Right atrium auricular region (tissue), 2 donors: ENCODE measurements around the gene MYO1E. TPM values are rescaled to one million over a fixed set of nuclear protein-coding genes. Genes with fewer than 3 reads are reported as not detected.

Experiments
- DNase-seq: peaks from one replicate; pipeline ENCODE4 v3.0.0-alpha.2; 2019; ENCODE audit warnings: low spot score
- H3K27ac ChIP-seq, 2 donors: fragments of 200-600 bp; sonication (generic); 1 replicate in 1 of 2; 2 replicates in 1 of 2; pipeline ENCODE4 v1.5.1; 2016 to 2019
- H3K27me3 ChIP-seq, 2 donors: fragments of 200-600 bp; sonication (generic); one replicate each; pipeline versions ENCODE4 v1.5.1 to v1.6.0; 2017 to 2019
- H3K36me3 ChIP-seq: fragments of 200-600 bp; sonication (generic); one replicate; pipeline ENCODE4 v1.5.1; 2016
- H3K4me1 ChIP-seq, 2 donors: fragments of 200-600 bp; sonication (generic); one replicate each; pipeline versions ENCODE4 v1.5.1 to v1.6.0; 2017 to 2019
- H3K4me3 ChIP-seq, 2 donors: fragments of 200-600 bp; sonication (generic); 1 replicate in 1 of 2; 2 replicates in 1 of 2; pipeline ENCODE4 v1.5.1; 2017 to 2019; ENCODE audit warnings: mild to moderate bottlenecking in 1 of 2, moderate library complexity in 1 of 2
- H3K9me3 ChIP-seq, 2 donors: fragments of 200-600 bp; sonication (generic); one replicate each; pipeline ENCODE4 v1.5.1; 2019
- total RNA-seq, 2 donors: library from RNA; depleted of rRNA; stranded (reverse); fragments of >200 nt; gene quantifications; one replicate each; pipeline ENCODE4 v1.1.0, GENCODE V29; 2016
- TF ChIP-seq, protein P1 (sequence below), 2 donors: fragments of 200-600 bp; sonication (generic); IDR thresholded peaks; one replicate each; pipeline ENCODE4 v1.5.1; 2019; ENCODE audit warnings: antibody characterized with exemption in 2 of 2

Gene MYO1E
- total RNA-seq, 2 donors from 2014 or later: 9.6 to 17.2 TPM

- Histone ChIP-seq H3K4me3 (peak overlapping the region in 1 of 2 donors; percentile 63), H3K27me3 (no peaks in the 10 kb centered on the region), H3K9me3 (no peaks in the 10 kb centered on the region), H3K36me3 (no peaks in the 10 kb centered on the region), H3K27ac (no peak overlapping the region), H3K4me1 (peaks cover 0 to 6% of the 10 kb centered on the region in 2 donors)
- TF ChIP-seq, protein P1, sequence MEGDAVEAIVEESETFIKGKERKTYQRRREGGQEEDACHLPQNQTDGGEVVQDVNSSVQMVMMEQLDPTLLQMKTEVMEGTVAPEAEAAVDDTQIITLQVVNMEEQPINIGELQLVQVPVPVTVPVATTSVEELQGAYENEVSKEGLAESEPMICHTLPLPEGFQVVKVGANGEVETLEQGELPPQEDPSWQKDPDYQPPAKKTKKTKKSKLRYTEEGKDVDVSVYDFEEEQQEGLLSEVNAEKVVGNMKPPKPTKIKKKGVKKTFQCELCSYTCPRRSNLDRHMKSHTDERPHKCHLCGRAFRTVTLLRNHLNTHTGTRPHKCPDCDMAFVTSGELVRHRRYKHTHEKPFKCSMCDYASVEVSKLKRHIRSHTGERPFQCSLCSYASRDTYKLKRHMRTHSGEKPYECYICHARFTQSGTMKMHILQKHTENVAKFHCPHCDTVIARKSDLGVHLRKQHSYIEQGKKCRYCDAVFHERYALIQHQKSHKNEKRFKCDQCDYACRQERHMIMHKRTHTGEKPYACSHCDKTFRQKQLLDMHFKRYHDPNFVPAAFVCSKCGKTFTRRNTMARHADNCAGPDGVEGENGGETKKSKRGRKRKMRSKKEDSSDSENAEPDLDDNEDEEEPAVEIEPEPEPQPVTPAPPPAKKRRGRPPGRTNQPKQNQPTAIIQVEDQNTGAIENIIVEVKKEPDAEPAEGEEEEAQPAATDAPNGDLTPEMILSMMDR (IDR thresholded peaks at IDR 0.05): no peak
- DNase-seq: no peak
These were observed 266.8 kb downstream of the MYO1E start for GRCh38 chr15:59105854-59106253.

GRCh38 chr15:59104912-59105732 lies 267.5 kb downstream of the MYO1E start, which contains the start of gene CCNB2:
TSS of gene CCNB2 (plus strand) at chr15:59105146. CDS start at chr15:59105269, 123 bp downstream.
- peaks cover 0 to 6% of the 10 kb centered on the region in 2 donors for H3K4me1 ChIP-seq
- peaks cover 3% of the 10 kb centered on the region for H3K36me3 ChIP-seq
- H3K27me3 ChIP-seq: no peaks in the 10 kb centered on the region
- TF ChIP-seq, protein P1 (IDR thresholded peaks at IDR 0.05): no peak
- H3K4me3 ChIP-seq: peak within 1 kb of the TSS; percentile 49 to 63
- no peaks in the 10 kb centered on the region for H3K9me3 ChIP-seq
- DNase-seq: peak; percentile 90
- H3K27ac ChIP-seq: no peak within 1 kb of the TSS

DNA sequence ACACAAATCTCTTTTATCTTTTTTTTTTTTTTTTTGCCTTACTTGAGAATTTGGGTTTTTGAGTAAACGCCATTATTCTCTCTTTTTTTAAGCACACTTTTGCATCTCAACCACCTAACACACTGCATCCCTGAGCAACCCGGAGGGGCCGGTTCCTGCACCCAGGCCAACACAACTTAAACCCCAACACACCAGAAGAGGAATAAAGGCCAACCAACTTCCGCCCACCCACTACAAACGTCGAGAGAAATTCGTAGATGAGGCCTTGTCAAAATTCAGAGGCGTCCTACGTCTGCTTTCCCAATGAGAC lies 268.1 kb downstream of the MYO1E start:
- no peak for DNase-seq

DNA sequence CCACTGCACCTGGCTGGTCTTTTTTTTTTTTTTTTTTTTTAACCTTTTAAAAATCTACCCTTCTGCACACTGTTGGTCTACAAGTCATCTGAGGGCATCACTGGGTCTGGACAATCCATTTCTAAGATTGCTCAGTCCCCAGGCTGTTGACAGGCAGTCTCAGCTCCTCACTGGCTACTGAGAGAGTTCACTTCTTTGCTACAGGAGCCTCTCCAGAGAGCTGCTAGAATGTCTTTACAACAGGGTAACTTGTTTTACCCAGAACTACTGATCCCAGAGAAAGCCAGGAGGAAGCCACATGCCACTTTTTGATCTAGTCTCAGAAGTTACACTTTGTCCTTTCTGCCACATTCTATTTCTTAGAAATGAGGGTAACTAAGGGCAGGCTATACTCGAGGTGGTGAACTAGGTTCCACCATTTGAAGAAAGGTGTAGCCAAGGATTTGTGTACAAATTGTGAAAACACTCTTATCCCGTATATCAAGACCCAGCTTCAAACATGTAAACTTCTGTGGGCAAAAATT lies 273.4 kb downstream of the MYO1E start:
- Histone ChIP-seq H3K27ac (no peak overlapping the region), H3K4me1 (no peaks in the 10 kb centered on the region), H3K27me3 (no peaks in the 10 kb centered on the region), H3K36me3 (peaks cover 30% of the 10 kb centered on the region), H3K4me3 (no peak overlapping the region), H3K9me3 (no peaks in the 10 kb centered on the region)
- TF ChIP-seq, protein P1 (IDR thresholded peaks at IDR 0.05): no peak
- no peak for DNase-seq

More for the DNA sequence above, 268.1 kb downstream of the MYO1E start:
- peaks cover 0 to 6% of the 10 kb centered on the region in 2 donors for H3K4me1 ChIP-seq
- peak overlapping the region; percentile 49 to 63 for H3K4me3 ChIP-seq
- TF ChIP-seq, protein P1 (IDR thresholded peaks at IDR 0.05): no peak
- no peaks in the 10 kb centered on the region for H3K9me3 ChIP-seq
- H3K36me3 ChIP-seq: peaks cover 7% of the 10 kb centered on the region
- H3K27ac ChIP-seq: no peak overlapping the region
- H3K27me3 ChIP-seq: no peaks in the 10 kb centered on the region

GRCh38 chr15:59096429-59096828 lies 276.2 kb downstream of the MYO1E start:
- DNase-seq: no peak
- H3K4me3 ChIP-seq: no peak overlapping the region
- peaks cover 48% of the 10 kb centered on the region for H3K36me3 ChIP-seq
- no peak overlapping the region for H3K27ac ChIP-seq
- TF ChIP-seq, protein P1 (IDR thresholded peaks at IDR 0.05): no peak
- no peaks in the 10 kb centered on the region for H3K27me3 ChIP-seq
- H3K9me3 ChIP-seq: no peaks in the 10 kb centered on the region
- no peaks in the 10 kb centered on the region for H3K4me1 ChIP-seq
